GM12875 (cell line): ENCODE measurements around the gene SMDT1.
"Not testable (repeated sequence)": the region's sequence is repeated elsewhere in the genome, so short reads cannot be mapped to it uniquely, and the experiment has no call there.

Experiments
- H3K4me3 ChIP-seq: one replicate; pipeline ENCODE4 v1.5.1; 2011; ENCODE audit warnings: low read depth, low read length, control low read depth
- CTCF ChIP-seq: IDR thresholded peaks from 2 replicates; pipeline ENCODE4 v1.5.1; 2011; ENCODE audit warnings: low read depth, mild to moderate bottlenecking, control low read depth, inconsistent platforms, low read length, moderate library complexity, borderline replicate concordance; ENCODE audit not compliant: insufficient read depth

The SMDT1 gene

GRCh38 chr22:42070517-42071422, 8.7 kb upstream of the SMDT1 start, which contains the start of gene NAGA:
Gene NAGA (minus strand): TSS chr22:42070812. CDS start chr22:42070297, 515 bp downstream.
- H3K4me3 ChIP-seq, result peak within 1 kb of the TSS; percentile 62
- TF ChIP-seq CTCF, result no peak

GRCh38 chr22:42071508-42071907, 8.0 kb upstream of the SMDT1 start:
- not testable (repeated sequence) for H3K4me3 ChIP-seq

GRCh38 chr22:42072606-42073330, 6.7 kb upstream of the SMDT1 start:
- 0 out of 2 replicates have a peak, but pooled peaks have one; percentile 3 for TF ChIP-seq CTCF
- H3K4me3 ChIP-seq, result no peak overlapping the region

DNA sequence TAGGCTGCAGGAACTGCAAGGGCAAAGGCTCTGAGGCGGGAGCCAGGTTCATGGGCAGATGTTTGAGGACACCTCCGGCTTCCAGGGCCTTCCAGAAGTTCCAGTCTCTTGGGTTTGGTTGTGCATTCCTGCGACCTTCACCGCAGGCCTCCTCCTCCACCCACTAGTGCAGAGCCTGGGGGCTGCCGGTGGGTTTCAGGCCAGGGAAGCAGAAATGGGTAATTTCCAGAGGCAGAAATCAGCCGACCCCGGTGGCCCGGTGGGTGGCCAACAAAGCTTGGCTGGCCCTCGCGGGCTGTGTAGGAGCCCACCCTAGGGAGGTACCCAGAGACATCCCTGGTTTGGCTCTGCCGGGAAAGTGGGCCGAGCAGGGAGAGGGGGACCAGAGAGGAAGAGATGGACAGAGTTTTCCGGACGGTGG, 5.9 kb upstream of the SMDT1 start:
- TF ChIP-seq CTCF, result no peak
- no peak overlapping the region for H3K4me3 ChIP-seq

DNA sequence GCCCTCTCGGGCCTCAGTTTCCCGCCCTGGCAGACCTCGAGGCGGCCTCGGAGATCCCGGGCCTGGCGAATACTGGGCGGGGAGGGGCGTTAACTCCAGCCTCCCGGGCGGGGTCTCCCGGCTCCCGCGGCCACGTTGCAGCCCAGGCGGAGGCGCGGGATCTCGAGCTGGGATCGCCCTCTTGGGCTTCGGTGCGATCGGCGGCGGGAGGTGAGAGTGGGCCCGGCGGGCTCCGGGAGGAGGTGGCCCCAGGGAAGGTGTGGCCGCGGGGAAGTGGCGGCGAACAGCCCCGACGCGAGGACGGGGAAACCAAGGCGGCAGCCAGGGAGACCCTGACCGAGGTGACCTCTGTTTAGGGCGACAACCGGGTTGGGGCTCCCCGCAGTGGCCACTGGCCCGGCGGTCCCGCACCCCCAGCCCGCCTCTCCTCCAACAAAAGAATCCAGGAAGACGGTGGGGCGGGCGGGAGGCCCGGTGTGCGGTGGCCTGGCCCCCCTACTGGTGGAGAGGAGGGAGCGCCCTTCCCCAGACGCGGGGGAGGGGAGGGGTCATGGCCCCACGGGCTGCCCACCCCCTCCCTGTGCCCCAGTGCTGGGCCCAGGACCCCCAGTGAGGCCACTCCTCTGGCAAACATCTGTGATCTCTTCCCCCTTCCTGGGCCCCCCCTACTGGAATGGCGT, 5.2 kb upstream of the SMDT1 start, which contains the start of gene PHETA2:
Gene PHETA2 (plus strand): TSS at position 117 of the 680 bp plus-strand sequence. CDS start 3,046 bp downstream, outside the sequence.
- peak within 1 kb of the TSS; percentile 34 for H3K4me3 ChIP-seq
- TF ChIP-seq CTCF, result peak; percentile 50

- no peak overlapping the region for H3K4me3 ChIP-seq
- TF ChIP-seq CTCF, result no peak
Observed at GRCh38 chr22:42074846-42075676, 4.4 kb upstream of the SMDT1 start.
